ENCODE results near the gene LDLRAD4. TPM values are rescaled to one million over a fixed set of nuclear protein-coding genes. Genes with fewer than 3 reads are reported as not detected.

LDLRAD4 gene
- polyA plus RNA-seq, 1 of the 3 experiments (the other 2 are of a cell fraction), result 0.16 TPM

GRCh38 chr18:13572721-13573120, 354.2 kb downstream of the LDLRAD4 start:
- H3K9me3 ChIP-seq, result no peaks in the 10 kb centered on the region
- no peaks in the 10 kb centered on the region for H4K20me1 ChIP-seq (ENCODE audit: insufficient read depth)
- ChIA-PET CTCF (interaction anchor here (0.5 to 0.6 kb wide), 2 partner anchors 15 to 64 kb away, joined by 3 read pairs; no protein-coding TSS in a partner anchor), POLR2A (no interaction called here)
- H3K27me3 ChIP-seq (ENCODE audit: insufficient read depth), result no peaks in the 10 kb centered on the region
- no peak for DNase-seq
- no peaks in the 10 kb centered on the region for H3K79me2 ChIP-seq (ENCODE audit: insufficient read depth)
- no peak for TF ChIP-seq FOXJ3 (CRISPR knock-in tag; IDR thresholded peaks at IDR 0.05)
- TF ChIP-seq RCOR1 (IDR thresholded peaks at IDR 0.05; ENCODE audit: low read length), result no peak
- no peak for TF ChIP-seq MXI1 (IDR thresholded peaks at IDR 0.05; ENCODE audit: low read depth, low read length)
- TF ChIP-seq TEAD4 (IDR thresholded peaks at IDR 0.05; ENCODE audit: borderline replicate concordance, insufficient read depth), result no peak
- TF ChIP-seq, protein P1, sequence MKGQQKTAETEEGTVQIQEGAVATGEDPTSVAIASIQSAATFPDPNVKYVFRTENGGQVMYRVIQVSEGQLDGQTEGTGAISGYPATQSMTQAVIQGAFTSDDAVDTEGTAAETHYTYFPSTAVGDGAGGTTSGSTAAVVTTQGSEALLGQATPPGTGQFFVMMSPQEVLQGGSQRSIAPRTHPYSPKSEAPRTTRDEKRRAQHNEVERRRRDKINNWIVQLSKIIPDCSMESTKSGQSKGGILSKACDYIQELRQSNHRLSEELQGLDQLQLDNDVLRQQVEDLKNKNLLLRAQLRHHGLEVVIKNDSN (IDR thresholded peaks at IDR 0.05; ENCODE audit: borderline replicate concordance, low read depth), result no peak
- no peak for TF ChIP-seq USF2 (IDR thresholded peaks at IDR 0.05; ENCODE audit: borderline replicate concordance, low read depth, low read length)
- TF ChIP-seq TCF12 (IDR thresholded peaks at IDR 0.05), result no peak
- TF ChIP-seq, protein P2, sequence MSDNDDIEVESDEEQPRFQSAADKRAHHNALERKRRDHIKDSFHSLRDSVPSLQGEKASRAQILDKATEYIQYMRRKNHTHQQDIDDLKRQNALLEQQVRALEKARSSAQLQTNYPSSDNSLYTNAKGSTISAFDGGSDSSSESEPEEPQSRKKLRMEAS (IDR thresholded peaks at IDR 0.05; ENCODE audit: low read depth), result no peak
- TF ChIP-seq, protein P3, sequence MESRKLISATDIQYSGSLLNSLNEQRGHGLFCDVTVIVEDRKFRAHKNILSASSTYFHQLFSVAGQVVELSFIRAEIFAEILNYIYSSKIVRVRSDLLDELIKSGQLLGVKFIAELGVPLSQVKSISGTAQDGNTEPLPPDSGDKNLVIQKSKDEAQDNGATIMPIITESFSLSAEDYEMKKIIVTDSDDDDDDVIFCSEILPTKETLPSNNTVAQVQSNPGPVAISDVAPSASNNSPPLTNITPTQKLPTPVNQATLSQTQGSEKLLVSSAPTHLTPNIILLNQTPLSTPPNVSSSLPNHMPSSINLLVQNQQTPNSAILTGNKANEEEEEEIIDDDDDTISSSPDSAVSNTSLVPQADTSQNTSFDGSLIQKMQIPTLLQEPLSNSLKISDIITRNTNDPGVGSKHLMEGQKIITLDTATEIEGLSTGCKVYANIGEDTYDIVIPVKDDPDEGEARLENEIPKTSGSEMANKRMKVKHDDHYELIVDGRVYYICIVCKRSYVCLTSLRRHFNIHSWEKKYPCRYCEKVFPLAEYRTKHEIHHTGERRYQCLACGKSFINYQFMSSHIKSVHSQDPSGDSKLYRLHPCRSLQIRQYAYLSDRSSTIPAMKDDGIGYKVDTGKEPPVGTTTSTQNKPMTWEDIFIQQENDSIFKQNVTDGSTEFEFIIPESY (IDR thresholded peaks at IDR 0.05; ENCODE audit: borderline replicate concordance, low read depth), result no peak
- no peak for TF ChIP-seq EP300 (IDR thresholded peaks at IDR 0.05; ENCODE audit: borderline replicate concordance in 1 of 2, low read depth in 1 of 2, low read length in 1 of 2)
- no peak for TF ChIP-seq GABPA (IDR thresholded peaks at IDR 0.05; ENCODE audit: low read depth)
- no peak for TF ChIP-seq NRF1 (IDR thresholded peaks at IDR 0.05; ENCODE audit: low read depth, low read length)
- TF ChIP-seq, protein P4, sequence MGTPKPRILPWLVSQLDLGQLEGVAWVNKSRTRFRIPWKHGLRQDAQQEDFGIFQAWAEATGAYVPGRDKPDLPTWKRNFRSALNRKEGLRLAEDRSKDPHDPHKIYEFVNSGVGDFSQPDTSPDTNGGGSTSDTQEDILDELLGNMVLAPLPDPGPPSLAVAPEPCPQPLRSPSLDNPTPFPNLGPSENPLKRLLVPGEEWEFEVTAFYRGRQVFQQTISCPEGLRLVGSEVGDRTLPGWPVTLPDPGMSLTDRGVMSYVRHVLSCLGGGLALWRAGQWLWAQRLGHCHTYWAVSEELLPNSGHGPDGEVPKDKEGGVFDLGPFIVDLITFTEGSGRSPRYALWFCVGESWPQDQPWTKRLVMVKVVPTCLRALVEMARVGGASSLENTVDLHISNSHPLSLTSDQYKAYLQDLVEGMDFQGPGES (IDR thresholded peaks at IDR 0.05; ENCODE audit: low read depth, low read length), result no peak
- no peak for TF ChIP-seq NFIC (IDR thresholded peaks at IDR 0.05; ENCODE audit: borderline replicate concordance)
- TF ChIP-seq FOSL2 (IDR thresholded peaks at IDR 0.05; ENCODE audit: borderline replicate concordance, low read depth), result no peak
- no peak for TF ChIP-seq POLR2AphosphoS5 (IDR thresholded peaks at IDR 0.05; ENCODE audit: low read depth, low read length)
- TF ChIP-seq, protein P5, sequence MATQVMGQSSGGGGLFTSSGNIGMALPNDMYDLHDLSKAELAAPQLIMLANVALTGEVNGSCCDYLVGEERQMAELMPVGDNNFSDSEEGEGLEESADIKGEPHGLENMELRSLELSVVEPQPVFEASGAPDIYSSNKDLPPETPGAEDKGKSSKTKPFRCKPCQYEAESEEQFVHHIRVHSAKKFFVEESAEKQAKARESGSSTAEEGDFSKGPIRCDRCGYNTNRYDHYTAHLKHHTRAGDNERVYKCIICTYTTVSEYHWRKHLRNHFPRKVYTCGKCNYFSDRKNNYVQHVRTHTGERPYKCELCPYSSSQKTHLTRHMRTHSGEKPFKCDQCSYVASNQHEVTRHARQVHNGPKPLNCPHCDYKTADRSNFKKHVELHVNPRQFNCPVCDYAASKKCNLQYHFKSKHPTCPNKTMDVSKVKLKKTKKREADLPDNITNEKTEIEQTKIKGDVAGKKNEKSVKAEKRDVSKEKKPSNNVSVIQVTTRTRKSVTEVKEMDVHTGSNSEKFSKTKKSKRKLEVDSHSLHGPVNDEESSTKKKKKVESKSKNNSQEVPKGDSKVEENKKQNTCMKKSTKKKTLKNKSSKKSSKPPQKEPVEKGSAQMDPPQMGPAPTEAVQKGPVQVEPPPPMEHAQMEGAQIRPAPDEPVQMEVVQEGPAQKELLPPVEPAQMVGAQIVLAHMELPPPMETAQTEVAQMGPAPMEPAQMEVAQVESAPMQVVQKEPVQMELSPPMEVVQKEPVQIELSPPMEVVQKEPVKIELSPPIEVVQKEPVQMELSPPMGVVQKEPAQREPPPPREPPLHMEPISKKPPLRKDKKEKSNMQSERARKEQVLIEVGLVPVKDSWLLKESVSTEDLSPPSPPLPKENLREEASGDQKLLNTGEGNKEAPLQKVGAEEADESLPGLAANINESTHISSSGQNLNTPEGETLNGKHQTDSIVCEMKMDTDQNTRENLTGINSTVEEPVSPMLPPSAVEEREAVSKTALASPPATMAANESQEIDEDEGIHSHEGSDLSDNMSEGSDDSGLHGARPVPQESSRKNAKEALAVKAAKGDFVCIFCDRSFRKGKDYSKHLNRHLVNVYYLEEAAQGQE (IDR thresholded peaks at IDR 0.05; ENCODE audit: low read depth, low read length), result no peak
- no peaks in the 10 kb centered on the region for H3F3A ChIP-seq (replicated peaks; ENCODE audit: insufficient read depth)
- no peaks in the 10 kb centered on the region for H3K9me2 ChIP-seq
- no peak overlapping the region for H3K27ac ChIP-seq (ENCODE audit: low read depth in 2 of 2, low read length in 1 of 2)
- no peak overlapping the region for H3K4me3 ChIP-seq (ENCODE audit: low read depth in 2 of 2, low read length in 1 of 2)
- H2AFZ ChIP-seq (ENCODE audit: low read depth), result no peak overlapping the region
- H3K9ac ChIP-seq, result no peak overlapping the region
- no peak overlapping the region for H3K4me2 ChIP-seq
- peaks cover 0 to 18% of the 10 kb centered on the region in 2 experiments; a peak in 2 of 4 replicates for H3K4me1 ChIP-seq (ENCODE audit: control insufficient read depth in 1 of 2, insufficient read depth in 2 of 2, low read depth in 1 of 2, low read length in 1 of 2)
- WGBS (ENCODE audit: low lambda C conversion rate), result 44% methylated on average over 3 of the region's 7 CpGs
- H3K36me3 ChIP-seq (replicated peaks in 1 of 2; ENCODE audit: control insufficient read depth in 1 of 2, insufficient read depth in 2 of 2, low read length in 1 of 2), result no peaks in the 10 kb centered on the region

Measured in SK-N-SH (cell line).